ENCODE measurements around the gene GDPD5. TPM values are rescaled to one million over a fixed set of nuclear protein-coding genes. Genes with fewer than 3 reads are reported as not detected.

The GDPD5 gene
- total RNA-seq, 6 donors from 2014 or later: 5.7 to 34.6 (median 14.0) TPM

GRCh38 chr11:75523189-75523588 is 2.6 kb downstream of the GDPD5 start:
- H3K9me3 ChIP-seq: no peaks in the 10 kb centered on the region
- ATAC-seq (ENCODE audit: low FRiP score in 2 of 2) (no peak), DNase-seq (no peak)
- no peaks in the 10 kb centered on the region for H3K36me3 ChIP-seq
- TF ChIP-seq POLR2AphosphoS5 (IDR thresholded peaks at IDR 0.05) (no peak), POLR2A (IDR thresholded peaks at IDR 0.05) (no peak), EP300 (IDR thresholded peaks at IDR 0.05) (no peak), CTCF (IDR thresholded peaks at IDR 0.05) (no peak)
- H3K4me3 ChIP-seq: no peak overlapping the region
- H3K27ac ChIP-seq: no peak overlapping the region
- H3K4me1 ChIP-seq: peaks cover 14 to 28% (median 24%) of the 10 kb centered on the region in 4 donors
- WGBS, 2 donors: 80 to 81% methylated on average over 1 to 5 of the region's 5 CpGs
- H3K27me3 ChIP-seq: peaks cover 0 to 9% (median 0%) of the 10 kb centered on the region in 4 donors

DNA sequence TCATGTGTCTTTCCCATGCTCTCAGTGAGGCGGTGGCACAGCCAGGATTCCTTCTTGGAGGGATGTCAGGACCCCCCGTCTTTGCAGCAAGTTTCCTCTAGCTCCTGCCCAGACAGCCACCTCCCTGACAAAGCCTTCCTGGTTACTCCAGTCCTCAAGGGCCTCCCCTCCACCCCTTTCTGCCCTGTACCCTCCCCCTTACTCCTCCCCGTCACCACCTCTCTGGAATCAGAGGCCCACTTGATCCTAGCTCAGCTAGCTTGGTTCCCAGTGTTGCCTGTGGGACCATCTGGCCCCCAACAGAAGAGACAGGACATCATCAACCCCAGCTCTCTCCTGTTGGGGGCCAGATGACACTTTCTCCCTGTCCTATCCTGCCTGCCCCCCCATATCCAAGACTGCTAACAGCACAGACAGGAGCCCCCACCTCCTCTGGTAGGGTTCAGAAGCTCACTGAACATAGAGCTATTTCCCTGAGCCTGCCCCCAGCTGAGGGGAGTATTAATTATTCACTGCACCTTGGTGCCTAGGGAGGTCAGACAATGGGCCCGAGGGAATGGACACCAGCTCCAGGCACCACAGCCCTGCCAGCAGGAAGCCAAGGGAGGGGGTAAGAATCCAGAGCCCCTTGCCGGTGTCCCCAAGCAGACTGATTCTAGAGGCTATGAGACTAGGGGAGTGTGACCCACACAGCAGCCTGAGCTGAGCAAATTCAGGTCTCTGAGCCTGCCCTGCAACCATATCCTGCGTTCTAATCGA is 3.3 kb downstream of the GDPD5 start:
- no peak for TF ChIP-seq POLR2AphosphoS5 (IDR thresholded peaks at IDR 0.05)
- TF ChIP-seq CTCF (IDR thresholded peaks at IDR 0.05): no peak
- no peak for TF ChIP-seq POLR2A (IDR thresholded peaks at IDR 0.05)
- no peak for TF ChIP-seq EP300 (IDR thresholded peaks at IDR 0.05)
- Histone ChIP-seq H3K9me3 (no peaks in the 10 kb centered on the region), H3K27ac (no peak overlapping the region), H3K27me3 (peaks cover 0 to 9% (median 0%) of the 10 kb centered on the region in 4 donors), H3K4me1 (peaks cover 14 to 28% (median 24%) of the 10 kb centered on the region in 4 donors), H3K4me3 (no peak overlapping the region), H3K36me3 (no peaks in the 10 kb centered on the region)
- ATAC-seq (ENCODE audit: low FRiP score in 2 of 2) (no peak), DNase-seq (no peak)
- 84 to 86% methylated on average over 6 to 7 of the region's 7 CpGs for WGBS, 2 donors

DNA sequence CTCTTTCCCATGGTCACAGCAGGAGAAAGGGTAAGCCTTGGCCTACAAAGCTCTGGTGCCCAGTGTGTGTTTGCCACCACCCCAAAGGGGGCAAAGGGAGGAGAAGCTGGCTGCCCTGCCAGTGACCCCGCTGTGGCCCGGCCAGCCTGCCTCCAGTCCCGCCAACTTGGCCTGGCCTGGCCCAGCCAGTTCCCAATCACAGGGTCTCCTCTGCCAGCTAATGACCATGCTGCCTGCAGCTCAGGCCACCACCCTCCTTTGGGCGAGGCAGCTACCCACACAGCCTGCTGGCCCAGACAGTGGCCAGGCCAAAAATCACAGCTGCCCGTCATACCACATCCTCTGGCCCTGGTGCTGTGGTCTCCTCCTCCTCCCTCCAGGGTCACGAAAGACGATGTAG is 5.1 kb downstream of the GDPD5 start:
- no peak for DNase-seq
- no peak overlapping the region for H3K27ac ChIP-seq
- H3K4me1 ChIP-seq: peaks cover 10 to 20% (median 18%) of the 10 kb centered on the region in 4 donors
- no peak for ATAC-seq (ENCODE audit: low FRiP score in 2 of 2)
- no peaks in the 10 kb centered on the region for H3K36me3 ChIP-seq
- WGBS, 2 donors: 90 to 100% methylated on average over 3 to 7 of the region's 7 CpGs
- H3K9me3 ChIP-seq: no peaks in the 10 kb centered on the region
- H3K27me3 ChIP-seq: peaks cover 0 to 9% (median 0%) of the 10 kb centered on the region in 4 donors
- no peak for TF ChIP-seq POLR2AphosphoS5 (IDR thresholded peaks at IDR 0.05)
- TF ChIP-seq CTCF (IDR thresholded peaks at IDR 0.05): no peak
- no peak for TF ChIP-seq EP300 (IDR thresholded peaks at IDR 0.05)
- TF ChIP-seq POLR2A (IDR thresholded peaks at IDR 0.05): no peak
- no peak overlapping the region for H3K4me3 ChIP-seq

DNA sequence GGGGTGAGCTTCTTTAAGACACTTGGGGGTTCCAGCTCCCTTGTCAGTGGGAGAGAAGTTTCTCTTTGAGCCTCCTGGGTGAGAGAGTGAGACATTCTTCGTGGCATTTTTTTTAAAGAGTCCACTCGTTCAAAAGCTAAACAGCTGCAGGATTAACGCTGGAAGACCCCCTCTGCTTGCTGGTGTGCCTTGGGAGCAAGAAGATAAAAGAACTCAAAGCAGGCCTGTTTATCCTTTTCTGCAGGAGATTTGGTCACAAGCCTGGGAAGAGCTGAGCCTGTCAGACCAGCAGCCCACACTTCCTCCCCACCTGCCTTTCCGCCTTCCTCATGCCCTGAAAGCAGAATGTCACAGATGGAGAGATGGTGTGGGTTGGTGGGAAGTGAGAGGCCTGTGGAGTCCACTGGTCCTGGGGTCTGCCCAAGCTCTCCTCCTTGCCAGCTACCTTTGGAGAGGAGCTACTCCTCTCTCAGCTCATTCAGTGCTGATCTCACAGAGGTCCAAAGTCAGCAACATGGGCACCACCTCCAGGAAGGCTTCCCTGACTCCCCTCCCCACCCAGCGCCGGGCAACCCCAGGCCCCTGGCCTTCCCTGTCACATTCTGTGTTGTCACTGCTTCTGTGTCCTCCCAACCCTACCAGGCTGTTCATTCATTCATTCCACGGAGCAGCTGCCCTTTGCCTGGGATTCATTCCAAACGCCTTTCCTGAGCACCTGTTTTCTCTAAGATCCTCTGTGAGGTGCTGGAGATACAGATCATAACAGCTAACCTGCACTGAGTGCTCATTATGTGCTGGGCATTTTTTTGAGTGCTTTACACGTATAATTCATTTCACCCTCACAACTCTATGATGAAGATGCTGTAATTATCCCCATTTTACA is 6.7 kb downstream of the GDPD5 start:
- Histone ChIP-seq H3K4me3 (no peak overlapping the region), H3K27me3 (no peaks in the 10 kb centered on the region), H3K4me1 (peaks cover 0 to 6% (median 5%) of the 10 kb centered on the region in 4 donors), H3K27ac (no peak overlapping the region), H3K36me3 (no peaks in the 10 kb centered on the region), H3K9me3 (no peaks in the 10 kb centered on the region)
- WGBS, 2 donors: 79 to 80% methylated on average over 8 to 9 of the region's 9 CpGs
- ATAC-seq (ENCODE audit: low FRiP score in 2 of 2): no peak
- TF ChIP-seq POLR2A (IDR thresholded peaks at IDR 0.05) (no peak), EP300 (IDR thresholded peaks at IDR 0.05) (no peak), POLR2AphosphoS5 (IDR thresholded peaks at IDR 0.05) (no peak), CTCF (IDR thresholded peaks at IDR 0.05) (no peak)
- DNase-seq: no peak
